Measurements from ENCODE around the gene IL34.
"Not testable (repeated sequence)": the region's sequence is repeated elsewhere in the genome, so short reads cannot be mapped to it uniquely, and the experiment has no call there.

IL34 gene

GRCh38 chr16:70630960-70631745 is 15.2 kb upstream of the IL34 start:
- in situ Hi-C loops (cut with MboI; ENCODE audit: low sequenced_read_pairs), result no loop called here

DNA sequence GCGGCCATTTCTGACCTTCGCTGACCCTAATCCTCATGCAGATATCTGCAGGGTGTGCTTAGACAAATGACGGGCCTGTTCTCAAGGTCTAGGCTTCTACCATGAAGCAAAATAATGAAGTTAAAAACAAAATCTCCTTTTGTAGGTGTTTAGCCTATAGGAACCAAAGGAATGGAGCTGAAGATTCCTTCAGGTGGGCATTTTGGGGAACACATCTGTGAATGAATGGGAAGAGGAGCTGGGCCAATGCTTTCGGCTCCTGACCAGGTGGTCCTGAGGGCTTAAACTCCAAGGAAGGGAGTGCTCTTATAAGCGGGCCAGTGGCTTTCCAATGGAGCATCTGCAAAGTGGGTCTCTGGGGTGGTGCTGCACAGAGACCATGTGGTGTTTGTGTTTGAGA is 14.1 kb upstream of the IL34 start:
- in situ Hi-C loops (cut with MboI; ENCODE audit: low sequenced_read_pairs), result no loop called here

GRCh38 chr16:70633617-70634016 is 12.7 kb upstream of the IL34 start:
- in situ Hi-C loops (cut with MboI; ENCODE audit: low sequenced_read_pairs), result not testable (repeated sequence)

DNA sequence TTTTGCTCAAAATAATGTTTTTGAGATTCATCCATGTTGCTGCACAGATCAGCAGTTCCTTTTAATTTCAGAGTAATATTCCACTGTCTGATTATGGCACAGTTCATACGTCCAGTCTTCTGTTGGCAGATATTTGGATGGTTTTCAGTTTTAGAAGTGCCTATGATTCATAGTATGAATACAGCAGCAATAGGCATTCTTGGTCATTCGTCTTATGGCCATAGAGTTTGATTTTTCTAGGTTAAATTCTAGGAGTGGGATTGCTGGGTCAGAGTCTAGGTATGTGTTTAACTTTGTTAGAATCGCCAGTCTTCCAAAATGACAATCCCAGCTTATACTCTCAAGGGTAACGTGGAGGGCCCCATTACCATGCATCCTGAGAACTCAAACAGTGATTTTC is 11.5 kb upstream of the IL34 start:
- in situ Hi-C loops (cut with MboI; ENCODE audit: low sequenced_read_pairs), result no loop called here

DNA sequence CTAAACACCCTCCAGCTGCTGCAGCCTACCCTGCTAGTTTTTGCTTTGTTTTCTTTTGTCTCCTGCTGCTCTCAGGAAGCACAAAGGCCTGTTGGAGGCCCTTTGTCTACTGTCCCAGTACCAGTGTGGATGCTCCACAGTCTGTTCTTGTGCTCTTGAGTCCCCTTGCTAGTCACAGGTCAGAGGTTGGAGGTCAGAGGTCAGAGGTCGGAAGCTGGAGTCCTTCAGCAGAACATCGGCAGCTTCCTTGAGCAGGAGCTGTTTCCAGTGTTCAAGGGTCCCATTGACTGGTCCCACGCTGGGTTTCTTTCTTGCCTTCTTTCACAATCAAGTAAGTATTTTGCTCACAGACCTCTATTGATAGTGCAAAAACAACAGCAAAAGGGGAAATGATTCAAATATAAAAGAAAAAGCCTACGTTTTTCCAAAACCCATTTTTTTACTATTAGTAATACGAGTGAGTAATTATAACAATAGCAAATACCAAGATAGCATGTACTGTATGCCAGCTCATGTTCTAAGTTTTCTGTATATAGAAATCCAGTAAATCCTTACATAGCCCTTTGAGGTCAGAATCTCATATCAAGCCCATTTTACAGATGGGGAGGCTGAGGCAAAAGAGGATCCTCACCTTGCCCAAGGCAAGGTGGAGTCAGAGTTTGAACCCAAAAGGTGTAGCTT is 10.9 kb upstream of the IL34 start:
- in situ Hi-C loops (cut with MboI; ENCODE audit: low sequenced_read_pairs), result no loop called here

GRCh38 chr16:70638814-70639792 is 7.3 kb upstream of the IL34 start:
- in situ Hi-C loops (cut with MboI; ENCODE audit: low sequenced_read_pairs), result no loop called here

- in situ Hi-C loops (cut with MboI; ENCODE audit: low sequenced_read_pairs), result no loop called here
These were observed 3.7 kb upstream of the IL34 start for GRCh38 chr16:70642633-70643032.

GRCh38 chr16:70643264-70643663 is 3.1 kb upstream of the IL34 start:
- in situ Hi-C loops (cut with MboI; ENCODE audit: low sequenced_read_pairs), result not testable (repeated sequence)

DNA sequence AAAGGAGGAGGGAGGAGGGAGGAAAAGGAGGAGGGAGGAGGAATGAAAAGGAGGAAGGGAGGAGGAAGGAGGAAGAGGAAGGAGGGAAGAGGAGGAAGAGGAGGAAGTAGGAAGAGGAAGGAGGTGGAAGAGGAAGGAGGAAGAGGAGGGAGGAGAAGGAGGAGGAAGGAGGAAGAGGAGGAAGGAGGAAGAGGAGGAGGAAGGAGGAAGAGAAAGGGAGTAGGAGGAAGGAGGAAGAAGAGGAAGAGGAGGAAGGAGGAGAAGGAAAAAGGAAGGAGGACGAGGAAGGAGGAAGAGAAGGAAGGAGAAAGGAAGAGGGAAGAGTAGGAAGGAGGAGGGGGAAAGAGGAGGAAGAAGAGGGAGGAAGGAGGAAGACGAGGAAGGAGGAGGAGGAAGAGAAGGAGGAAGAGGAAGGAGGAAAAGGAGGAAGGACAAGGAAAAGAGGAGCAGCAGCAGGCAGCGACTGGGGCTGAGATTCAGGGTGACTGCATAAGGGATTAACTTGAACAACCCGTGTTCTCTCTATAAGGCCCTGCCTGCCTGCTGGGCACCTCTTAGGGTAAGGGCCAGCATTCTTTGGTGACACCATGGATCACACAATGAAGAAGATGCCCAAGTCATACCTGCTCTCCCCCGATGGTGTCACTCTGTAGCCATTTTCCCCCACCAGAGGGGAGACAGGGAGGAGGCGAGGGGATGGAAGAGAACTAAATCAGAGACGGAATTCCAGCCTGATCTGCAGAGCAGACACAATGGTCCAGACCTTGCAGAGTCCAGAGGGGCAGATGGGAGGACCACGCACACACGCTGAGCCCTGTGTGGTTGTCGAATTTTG is 1.4 kb upstream of the IL34 start:
- in situ Hi-C loops (cut with MboI; ENCODE audit: low sequenced_read_pairs), result no loop called here

DNA sequence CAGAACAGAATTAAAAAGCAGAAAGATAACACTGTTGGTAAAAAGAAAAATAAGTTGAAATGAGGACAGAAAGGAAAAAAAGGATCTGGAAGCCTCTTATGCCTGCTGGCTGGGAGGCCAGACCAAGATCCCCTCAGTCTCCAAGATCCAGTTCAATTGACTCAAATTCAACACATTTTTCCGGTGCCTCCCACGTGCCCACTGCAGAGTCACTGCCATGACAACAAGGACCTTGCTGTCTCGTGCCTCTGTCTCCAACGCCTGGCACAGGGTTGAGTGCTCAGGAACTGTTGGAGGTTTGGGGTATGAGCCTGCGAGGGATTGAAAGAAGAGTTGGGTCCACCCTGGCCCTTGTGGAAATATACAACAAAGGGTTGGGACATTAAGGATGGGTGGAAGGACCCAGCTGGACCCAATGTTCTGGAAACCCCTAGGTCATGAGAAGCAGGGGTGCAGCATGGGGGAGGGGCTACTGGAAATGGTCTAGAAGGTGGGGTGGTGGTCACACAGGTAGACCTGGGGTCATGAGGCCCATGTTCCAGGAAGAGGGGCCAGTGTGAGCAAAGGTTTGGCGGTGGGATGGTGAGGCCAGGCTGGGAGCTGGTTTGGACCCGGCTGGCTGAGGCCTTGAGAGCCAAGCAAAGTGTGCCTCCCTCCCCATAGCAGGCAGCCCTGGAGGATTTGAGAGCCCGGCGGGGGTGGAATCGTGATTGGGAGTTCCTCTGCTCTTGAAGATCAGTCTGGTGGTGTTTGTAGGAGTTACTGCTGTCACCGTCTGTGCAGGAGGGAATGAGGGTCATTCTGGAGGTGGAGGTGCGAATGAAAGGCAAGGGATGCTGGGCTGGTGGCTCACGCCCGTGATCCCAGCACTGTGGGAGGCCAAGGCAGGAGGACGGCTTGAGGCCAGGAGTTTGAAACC is 1.3 kb downstream of the IL34 start:
- in situ Hi-C loops (cut with MboI; ENCODE audit: low sequenced_read_pairs), result no loop called here

GRCh38 chr16:70648606-70649005 is 2.2 kb downstream of the IL34 start:
- in situ Hi-C loops (cut with MboI; ENCODE audit: low sequenced_read_pairs), result no loop called here

GRCh38 chr16:70649300-70649699 is 2.9 kb downstream of the IL34 start:
- in situ Hi-C loops (cut with MboI; ENCODE audit: low sequenced_read_pairs), result no loop called here

- in situ Hi-C loops (cut with MboI; ENCODE audit: low sequenced_read_pairs), result no loop called here
These were observed 3.9 kb downstream of the IL34 start for GRCh38 chr16:70650216-70650615.

DNA sequence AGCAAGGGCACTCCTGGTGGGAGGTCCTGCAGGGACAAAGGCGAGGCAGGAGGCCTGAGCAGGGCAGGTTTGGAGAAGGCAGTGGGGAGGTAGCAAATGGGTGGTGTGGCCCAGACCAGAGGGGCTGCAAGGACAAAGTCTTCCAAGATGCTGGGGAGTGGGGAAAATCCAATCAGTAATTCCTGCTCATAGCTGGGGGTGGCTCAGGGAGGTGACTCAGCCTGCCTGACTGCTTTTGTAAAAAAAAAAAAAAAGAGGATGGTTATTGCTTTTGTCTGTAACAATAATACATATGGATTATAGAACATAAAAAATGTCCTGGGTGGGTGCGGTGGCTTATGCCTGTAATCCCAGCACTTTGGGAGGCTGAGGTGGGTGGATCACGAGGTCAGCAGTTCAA is 5.2 kb downstream of the IL34 start:
- in situ Hi-C loops (cut with MboI; ENCODE audit: low sequenced_read_pairs), result no loop called here

DNA sequence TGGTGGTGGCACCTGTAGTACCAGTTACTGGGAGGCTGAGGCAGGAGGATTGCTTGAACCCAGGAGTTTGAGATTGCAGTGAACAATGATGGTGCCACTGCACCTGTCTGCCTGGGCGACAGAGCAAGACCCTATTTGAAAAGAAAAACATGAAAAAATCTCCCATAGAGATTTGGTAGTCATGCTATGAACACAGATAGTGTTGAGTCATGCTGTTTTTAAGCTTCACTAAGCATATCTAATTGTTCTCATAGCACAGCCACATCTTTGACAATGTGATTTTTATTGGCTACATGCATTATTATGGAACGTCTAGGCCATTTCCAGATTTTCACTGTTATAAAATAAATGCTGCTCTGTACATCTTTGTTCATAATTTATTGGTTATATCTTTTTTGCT is 6.0 kb downstream of the IL34 start:
- in situ Hi-C loops (cut with MboI; ENCODE audit: low sequenced_read_pairs), result no loop called here

- in situ Hi-C loops (cut with MboI; ENCODE audit: low sequenced_read_pairs), result no loop called here
These were observed 7.0 kb downstream of the IL34 start for GRCh38 chr16:70653406-70653805.

DNA sequence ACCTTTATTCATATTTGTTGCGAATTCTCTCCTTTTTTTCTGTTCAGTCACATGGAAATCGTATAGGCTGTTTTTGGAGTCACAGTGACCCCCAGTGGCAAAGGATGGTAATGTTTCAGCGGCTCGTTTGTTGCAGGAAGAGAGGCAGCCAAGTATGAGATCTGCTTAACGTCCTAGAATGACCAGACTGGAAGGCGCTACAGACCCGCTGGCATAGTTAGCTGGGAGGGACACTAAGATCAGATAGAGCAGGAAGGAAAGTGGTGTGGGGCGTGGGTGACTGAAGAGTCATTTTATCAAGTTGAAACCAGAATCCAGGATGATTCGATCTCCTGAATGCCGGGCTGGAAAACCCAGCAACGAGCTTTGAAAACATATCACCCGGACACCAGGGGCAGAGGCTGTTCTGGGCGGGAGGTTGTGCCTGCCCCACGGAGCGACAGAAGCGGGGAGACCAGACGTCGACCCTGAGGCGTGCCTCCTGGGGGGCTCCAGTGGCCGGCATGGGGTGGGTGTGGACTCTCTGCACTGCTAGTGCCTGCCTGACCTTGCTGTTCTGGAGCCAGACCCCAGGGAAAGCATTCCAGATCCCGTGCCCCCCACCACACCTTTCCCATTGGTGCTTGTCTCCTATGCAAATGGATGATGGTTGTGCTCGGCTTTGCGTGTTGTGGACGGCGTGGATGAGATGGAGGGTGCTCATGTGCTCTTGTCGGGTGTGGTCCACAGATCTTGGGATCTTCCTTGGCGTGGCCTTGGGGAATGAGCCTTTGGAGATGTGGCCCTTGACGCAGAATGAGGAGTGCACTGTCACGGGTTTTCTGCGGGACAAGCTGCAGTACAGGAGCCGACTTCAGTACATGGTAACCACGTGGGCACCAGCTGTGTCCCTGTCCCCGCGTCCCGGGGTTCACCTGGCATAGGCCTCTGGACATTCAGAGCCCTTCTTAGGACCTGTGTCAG is 7.7 kb downstream of the IL34 start:
- in situ Hi-C loops (cut with MboI; ENCODE audit: low sequenced_read_pairs), result no loop called here

DNA sequence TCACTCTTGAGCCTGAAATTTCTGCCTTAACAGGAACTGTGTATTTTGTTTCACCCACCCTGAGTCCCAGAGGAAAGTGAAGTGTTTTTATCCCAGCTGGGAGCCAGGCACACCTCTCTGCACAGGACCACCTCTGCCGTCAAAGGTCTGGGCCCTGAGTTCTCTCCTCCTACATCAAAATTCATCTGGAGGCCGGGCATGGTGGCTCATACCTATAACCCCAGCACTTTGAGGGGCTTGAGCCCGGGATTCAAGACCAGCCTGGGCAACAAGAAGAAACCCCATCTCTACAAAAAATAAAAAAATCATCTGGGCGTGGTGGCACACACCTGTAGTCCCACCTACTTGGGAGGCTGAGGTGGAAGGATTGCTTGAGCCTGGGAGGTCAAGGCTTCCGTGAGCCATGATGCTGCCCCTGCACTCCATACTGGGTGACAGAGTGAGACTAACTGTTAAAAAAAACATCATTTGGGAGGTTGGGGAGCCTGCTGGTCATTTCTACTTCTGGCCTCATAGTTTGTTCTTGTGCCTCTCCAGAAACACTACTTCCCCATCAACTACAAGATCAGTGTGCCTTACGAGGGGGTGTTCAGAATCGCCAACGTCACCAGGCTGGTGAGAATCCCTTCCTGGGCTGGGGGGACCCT is 9.8 kb downstream of the IL34 start:
- in situ Hi-C loops (cut with MboI; ENCODE audit: low sequenced_read_pairs), result no loop called here

Data from HL-60/S4 treated with retinoic acid at 250 ng/mL for 4 days and 3 days (cell line).